ENCODE results near the gene TTC12.

GRCh38 chr11:113293936-113294335 is 20.4 kb upstream of the TTC12 start:
- TF ChIP-seq POLR2A (IDR thresholded peaks at IDR 0.05; ENCODE audit: low read length) (no peak), GATA1 (IDR thresholded peaks at IDR 0.05; ENCODE audit: low read depth, low read length) (no peak)
